SU-DHL-6 (cell line): ENCODE data around the gene NCAM2.

Source experiments
- EZH2phosphoT487 ChIP-seq: fragments of 200-600 bp; sonication (generic), shearing (Covaris generic); conservative IDR thresholded peaks from 2 replicates; pipeline ENCODE4 v1.6.1; 2018; ENCODE audit warnings: mild to moderate bottlenecking, antibody characterized with exemption, low read length, moderate library complexity, mixed read lengths
- TF ChIP-seq, protein P1 (sequence below): fragments of 200-600 bp; sonication (generic); IDR thresholded peaks from one replicate; pipeline ENCODE4 v1.5.1; 2017; ENCODE audit warnings: antibody characterized with exemption, mild to moderate bottlenecking, low read length, moderate library complexity; ENCODE audit not compliant: insufficient read depth, poor library complexity, severe bottlenecking

DNA sequence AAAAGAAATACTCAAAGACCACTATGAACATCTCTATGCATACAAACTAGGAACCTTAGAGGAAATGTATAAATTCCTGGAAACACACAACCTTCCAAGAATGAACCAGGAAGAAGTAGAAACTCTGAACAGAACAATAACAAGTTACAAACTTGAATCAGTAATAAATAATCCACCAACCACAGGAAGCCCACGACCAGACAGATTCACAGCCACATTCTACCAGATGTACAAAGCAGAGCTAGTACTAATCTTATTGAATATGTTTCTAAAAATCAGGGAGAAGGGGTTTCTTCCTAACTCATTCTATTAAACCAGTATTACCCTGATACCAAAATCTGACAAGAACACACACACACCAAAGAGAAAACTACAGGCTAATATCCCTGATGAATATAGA is 263.8 kb downstream of the NCAM2 start:
- TF ChIP-seq, protein P1, sequence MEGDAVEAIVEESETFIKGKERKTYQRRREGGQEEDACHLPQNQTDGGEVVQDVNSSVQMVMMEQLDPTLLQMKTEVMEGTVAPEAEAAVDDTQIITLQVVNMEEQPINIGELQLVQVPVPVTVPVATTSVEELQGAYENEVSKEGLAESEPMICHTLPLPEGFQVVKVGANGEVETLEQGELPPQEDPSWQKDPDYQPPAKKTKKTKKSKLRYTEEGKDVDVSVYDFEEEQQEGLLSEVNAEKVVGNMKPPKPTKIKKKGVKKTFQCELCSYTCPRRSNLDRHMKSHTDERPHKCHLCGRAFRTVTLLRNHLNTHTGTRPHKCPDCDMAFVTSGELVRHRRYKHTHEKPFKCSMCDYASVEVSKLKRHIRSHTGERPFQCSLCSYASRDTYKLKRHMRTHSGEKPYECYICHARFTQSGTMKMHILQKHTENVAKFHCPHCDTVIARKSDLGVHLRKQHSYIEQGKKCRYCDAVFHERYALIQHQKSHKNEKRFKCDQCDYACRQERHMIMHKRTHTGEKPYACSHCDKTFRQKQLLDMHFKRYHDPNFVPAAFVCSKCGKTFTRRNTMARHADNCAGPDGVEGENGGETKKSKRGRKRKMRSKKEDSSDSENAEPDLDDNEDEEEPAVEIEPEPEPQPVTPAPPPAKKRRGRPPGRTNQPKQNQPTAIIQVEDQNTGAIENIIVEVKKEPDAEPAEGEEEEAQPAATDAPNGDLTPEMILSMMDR: no peak
- TF ChIP-seq EZH2phosphoT487: no peak
